Adipocyte (in vitro differentiated cells): Measurements from ENCODE around the gene VRK3.

Source experiments
- DNase-seq: peaks from one replicate; pipeline ENCODE4 v3.0.0-alpha.2; 2015; ENCODE audit warnings: low read depth
- H3K27me3 ChIP-seq: replicated peaks from 2 replicates; pipeline ENCODE4 v1.7.0; 2013; ENCODE audit warnings: mild to moderate bottlenecking, low read length, moderate library complexity; ENCODE audit not compliant: control insufficient read depth, insufficient read depth
- H3K36me3 ChIP-seq: 2 replicates; pipeline ENCODE4 v1.7.0; 2013; ENCODE audit warnings: low read length, mild to moderate bottlenecking, moderate library complexity; ENCODE audit not compliant: control insufficient read depth, insufficient read depth, severe bottlenecking
- H3K4me1 ChIP-seq: 2 replicates; pipeline ENCODE4 v1.7.0; 2013; ENCODE audit warnings: mild to moderate bottlenecking, low read length, moderate library complexity; ENCODE audit not compliant: control insufficient read depth, insufficient read depth
- H3K4me3 ChIP-seq: 2 replicates; pipeline ENCODE4 v1.7.0; 2013; ENCODE audit warnings: mild to moderate bottlenecking, low read length, moderate library complexity
- H3K9ac ChIP-seq: 2 replicates; pipeline ENCODE4 v1.7.0; 2013; ENCODE audit warnings: mild to moderate bottlenecking, low read length, moderate library complexity
- H3K9me3 ChIP-seq: 2 replicates; pipeline ENCODE4 v1.7.0; 2013; ENCODE audit warnings: mild to moderate bottlenecking, low read length, moderate library complexity; ENCODE audit not compliant: control insufficient read depth

VRK3 gene

GRCh38 chr19:49985871-49986270 lies 39.3 kb downstream of the VRK3 start:
- no peak overlapping the region for H3K4me3 ChIP-seq
- no peak for DNase-seq
- H3K36me3 ChIP-seq = peaks cover 51% of the 10 kb centered on the region
- no peaks in the 10 kb centered on the region for H3K4me1 ChIP-seq
- no peaks in the 10 kb centered on the region for H3K9me3 ChIP-seq
- no peaks in the 10 kb centered on the region for H3K27me3 ChIP-seq
- no peak overlapping the region for H3K9ac ChIP-seq

DNA sequence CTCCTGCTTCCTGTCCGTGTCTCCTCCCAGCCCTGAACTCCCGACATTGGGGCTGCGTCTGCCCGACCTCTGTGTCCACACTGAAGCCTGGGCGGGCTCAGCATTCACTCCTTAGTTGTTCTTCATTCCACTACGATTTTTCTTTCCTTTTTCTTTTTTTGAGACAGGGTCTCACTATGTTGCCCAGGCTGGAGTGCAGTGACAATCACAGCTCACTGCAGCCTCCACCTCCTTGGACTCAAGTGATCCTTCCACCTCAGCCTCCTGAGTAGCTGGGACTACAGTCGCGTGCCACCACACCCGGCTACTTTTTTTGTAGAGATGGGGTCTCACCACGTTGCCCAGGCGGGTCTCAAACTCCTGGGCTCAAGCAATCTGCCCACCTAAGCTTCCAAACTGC lies 40.7 kb downstream of the VRK3 start:
- H3K4me3 ChIP-seq = no peak overlapping the region
- H3K9me3 ChIP-seq = no peaks in the 10 kb centered on the region
- H3K4me1 ChIP-seq = no peaks in the 10 kb centered on the region
- H3K27me3 ChIP-seq = no peaks in the 10 kb centered on the region
- no peak for DNase-seq
- H3K36me3 ChIP-seq = peaks cover 39% of the 10 kb centered on the region
- no peak overlapping the region for H3K9ac ChIP-seq

GRCh38 chr19:49983645-49984229 lies 41.4 kb downstream of the VRK3 start:
- DNase-seq = peak; percentile 66
- Histone ChIP-seq H3K27me3 (no peaks in the 10 kb centered on the region), H3K9me3 (no peaks in the 10 kb centered on the region), H3K9ac (no peak overlapping the region), H3K4me1 (no peaks in the 10 kb centered on the region), H3K4me3 (no peak overlapping the region), H3K36me3 (peaks cover 36% of the 10 kb centered on the region)

GRCh38 chr19:49981603-49982593 lies 43.3 kb downstream of the VRK3 start:
- Histone ChIP-seq H3K9ac (no peak overlapping the region), H3K4me1 (no peaks in the 10 kb centered on the region), H3K36me3 (peaks cover 40% of the 10 kb centered on the region), H3K9me3 (no peaks in the 10 kb centered on the region), H3K27me3 (no peaks in the 10 kb centered on the region), H3K4me3 (no peak overlapping the region)
- DNase-seq = no peak

- Histone ChIP-seq H3K27me3 (no peaks in the 10 kb centered on the region), H3K4me3 (no peak overlapping the region), H3K9me3 (no peaks in the 10 kb centered on the region), H3K36me3 (peaks cover 27% of the 10 kb centered on the region), H3K4me1 (no peaks in the 10 kb centered on the region), H3K9ac (no peak overlapping the region)
- no peak for DNase-seq
These were observed 46.8 kb downstream of the VRK3 start for GRCh38 chr19:49978324-49978723.

- Histone ChIP-seq H3K4me1 (no peaks in the 10 kb centered on the region), H3K36me3 (peaks cover 27% of the 10 kb centered on the region), H3K9ac (no peak overlapping the region), H3K27me3 (no peaks in the 10 kb centered on the region), H3K4me3 (no peak overlapping the region), H3K9me3 (no peaks in the 10 kb centered on the region)
- DNase-seq = no peak
These were observed 47.3 kb downstream of the VRK3 start for GRCh38 chr19:49977881-49978280.

DNA sequence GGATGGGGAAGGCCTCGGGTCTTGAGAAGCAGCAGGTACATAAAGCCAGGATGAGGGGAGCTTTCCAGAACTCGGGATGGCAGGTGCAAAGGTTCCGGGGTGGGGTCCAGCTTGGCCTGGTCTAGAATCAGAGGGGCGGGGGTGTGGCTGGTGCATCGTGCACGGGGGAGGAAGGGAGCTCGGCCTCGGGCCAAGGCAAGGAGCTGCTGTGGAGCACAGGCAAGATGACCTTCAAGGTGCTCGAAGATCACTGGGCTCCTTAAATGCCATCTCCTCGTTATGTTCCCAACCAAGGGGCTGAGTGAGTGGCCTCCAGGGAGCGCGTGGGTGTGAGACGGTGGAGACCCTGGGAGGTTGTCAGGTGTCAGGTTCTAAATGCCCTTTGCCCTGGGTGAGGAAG lies 48.1 kb downstream of the VRK3 start:
- no peaks in the 10 kb centered on the region for H3K4me1 ChIP-seq

DNA sequence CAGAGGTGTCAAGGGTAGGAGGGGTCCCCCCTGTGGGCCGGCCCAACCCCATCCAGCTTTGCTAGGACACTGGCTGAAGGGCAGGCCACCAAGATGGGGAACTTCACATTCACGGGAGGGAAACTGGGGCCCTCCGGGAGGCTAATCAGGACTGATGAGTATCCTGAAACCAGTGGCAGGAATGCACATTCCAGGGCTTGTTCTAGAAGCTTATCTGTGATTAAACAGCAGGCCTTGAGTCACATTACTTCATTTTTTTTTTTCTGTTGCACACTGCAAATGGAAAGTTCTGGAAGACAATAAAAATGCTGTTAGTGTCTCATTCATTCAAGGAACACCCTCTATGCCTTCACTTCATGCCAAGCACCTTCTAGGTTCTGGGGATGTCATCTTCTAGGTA lies 48.7 kb downstream of the VRK3 start:
- no peak overlapping the region for H3K9ac ChIP-seq
- peaks cover 22% of the 10 kb centered on the region for H3K36me3 ChIP-seq
- no peak for DNase-seq
- peaks cover 8% of the 10 kb centered on the region for H3K27me3 ChIP-seq
- H3K4me3 ChIP-seq = no peak overlapping the region
- H3K9me3 ChIP-seq = no peaks in the 10 kb centered on the region
- H3K4me1 ChIP-seq = no peaks in the 10 kb centered on the region

More for the DNA sequence above, 48.1 kb downstream of the VRK3 start:
- no peaks in the 10 kb centered on the region for H3K9me3 ChIP-seq
- peaks cover 3% of the 10 kb centered on the region for H3K27me3 ChIP-seq
- no peak for DNase-seq
- H3K9ac ChIP-seq = no peak overlapping the region
- H3K36me3 ChIP-seq = peaks cover 27% of the 10 kb centered on the region
- H3K4me3 ChIP-seq = no peak overlapping the region

DNA sequence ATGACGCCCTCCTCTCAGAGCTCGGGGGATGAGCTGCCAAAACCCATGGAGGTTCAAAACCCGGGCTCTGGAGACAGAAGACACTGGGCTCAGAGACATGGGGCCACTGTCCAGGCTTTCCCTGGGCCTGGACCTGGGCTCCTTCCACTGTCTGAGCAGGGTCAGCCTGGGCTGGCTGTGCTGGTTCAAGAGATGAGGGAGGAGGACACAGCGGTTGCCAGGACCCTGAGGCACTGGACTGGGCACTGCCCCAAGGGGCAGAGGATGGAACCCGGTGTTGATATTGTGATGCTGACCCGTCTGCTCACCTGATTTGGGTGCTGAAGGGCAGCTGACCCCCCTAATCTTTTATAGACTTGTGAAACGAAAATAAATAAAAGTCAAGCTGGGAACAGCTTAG lies 50.1 kb downstream of the VRK3 start:
- H3K9ac ChIP-seq = no peak overlapping the region

GRCh38 chr19:49973987-49974386 lies 51.2 kb downstream of the VRK3 start:
- Histone ChIP-seq H3K9ac (no peak overlapping the region), H3K27me3 (peaks cover 12% of the 10 kb centered on the region), H3K4me1 (no peaks in the 10 kb centered on the region), H3K36me3 (peaks cover 19% of the 10 kb centered on the region), H3K9me3 (no peaks in the 10 kb centered on the region), H3K4me3 (no peak overlapping the region)
- DNase-seq = no peak

More for the DNA sequence above, 50.1 kb downstream of the VRK3 start:
- no peaks in the 10 kb centered on the region for H3K4me1 ChIP-seq
- no peak overlapping the region for H3K4me3 ChIP-seq
- DNase-seq = no peak
- H3K36me3 ChIP-seq = peaks cover 21% of the 10 kb centered on the region
- peaks cover 8% of the 10 kb centered on the region for H3K27me3 ChIP-seq
- H3K9me3 ChIP-seq = no peaks in the 10 kb centered on the region

- no peaks in the 10 kb centered on the region for H3K9me3 ChIP-seq
- no peak for DNase-seq
- H3K4me1 ChIP-seq = no peaks in the 10 kb centered on the region
- peaks cover 15% of the 10 kb centered on the region for H3K27me3 ChIP-seq
- no peak overlapping the region for H3K4me3 ChIP-seq
- no peak overlapping the region for H3K9ac ChIP-seq
- H3K36me3 ChIP-seq = peaks cover 8% of the 10 kb centered on the region
These were observed 52.3 kb downstream of the VRK3 start for GRCh38 chr19:49972841-49973240.
